ENCODE results near the gene AP3D1.

Gene AP3D1

GRCh38 chr19:2059422-2060201 lies 91.8 kb downstream of the AP3D1 start:
- peak; percentile 83 for DNase-seq
- in situ Hi-C loops (cut with HindIII; ENCODE audit: low pct_ligation_motif_present, low pct_unique_long_range_greater_than_20kb, low sequenced_read_pairs) = no loop called here

DNA sequence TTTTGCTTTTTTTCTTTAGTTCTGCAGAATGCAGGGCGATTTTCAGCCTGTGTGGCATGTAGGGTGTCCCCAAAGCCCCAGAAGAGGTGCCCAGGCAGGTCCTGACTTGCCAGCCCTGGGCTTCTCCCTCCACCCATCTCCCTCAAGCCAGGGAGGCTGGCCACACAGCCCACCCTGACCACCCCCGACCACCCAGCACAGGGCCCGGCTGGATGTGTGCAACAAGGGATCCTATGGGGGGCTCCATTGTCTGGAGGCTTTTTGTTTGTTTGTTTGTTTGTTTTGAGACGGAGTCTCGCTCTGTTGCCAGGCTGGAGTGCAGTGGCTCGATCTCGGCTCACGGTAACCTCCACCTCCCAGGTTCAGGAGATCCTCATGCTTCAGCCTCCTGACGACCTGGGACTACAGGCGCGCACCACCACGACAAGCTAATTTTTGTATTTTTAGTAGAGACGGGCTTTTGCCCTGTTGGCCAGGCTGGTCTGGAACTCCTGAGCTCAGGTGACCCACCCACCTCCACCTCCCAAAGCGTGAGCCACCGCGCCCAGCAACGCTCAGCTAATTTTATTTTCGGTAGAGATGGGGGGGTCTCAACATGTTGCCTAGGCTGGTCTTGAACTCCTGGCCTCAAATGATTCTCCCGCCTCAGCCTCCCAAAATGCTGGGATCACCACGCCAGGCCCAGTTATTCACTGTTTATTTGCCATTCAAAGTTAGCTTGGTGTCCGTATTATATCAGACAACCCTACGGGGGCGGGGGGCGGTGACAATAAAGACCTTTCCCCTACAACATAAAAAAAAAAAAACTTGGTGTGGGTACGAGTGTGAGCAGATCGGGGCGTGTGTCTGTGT lies 92.6 kb downstream of the AP3D1 start:
- DNase-seq = no peak
- in situ Hi-C loops (cut with HindIII; ENCODE audit: low pct_ligation_motif_present, low pct_unique_long_range_greater_than_20kb, low sequenced_read_pairs) = no loop called here

- no peak for DNase-seq
- in situ Hi-C loops (cut with HindIII; ENCODE audit: low pct_ligation_motif_present, low pct_unique_long_range_greater_than_20kb, low sequenced_read_pairs) = no loop called here
Measured at GRCh38 chr19:2057484-2058469, 93.6 kb downstream of the AP3D1 start.

DNA sequence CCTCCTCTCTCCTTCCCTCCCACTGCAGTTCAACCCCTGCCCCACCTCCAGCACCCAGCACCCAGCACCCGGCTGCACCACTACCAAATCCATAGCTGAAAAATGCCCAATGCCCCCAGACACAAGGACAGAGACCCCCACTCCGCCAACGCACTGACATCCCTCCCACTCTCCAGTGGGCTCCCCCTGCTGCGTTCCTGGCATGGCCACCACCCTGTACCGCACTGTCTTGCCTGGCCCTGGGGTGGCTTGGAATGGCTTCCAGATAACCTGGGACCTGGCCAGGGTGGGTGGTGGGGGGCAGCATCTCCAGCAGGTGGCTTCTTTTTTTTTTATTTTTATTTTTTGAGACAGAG lies 94.6 kb downstream of the AP3D1 start:
- in situ Hi-C loops (cut with HindIII; ENCODE audit: low pct_ligation_motif_present, low pct_unique_long_range_greater_than_20kb, low sequenced_read_pairs) = no loop called here

GRCh38 chr19:2055931-2056836 lies 95.2 kb downstream of the AP3D1 start:
- peak; percentile 62 for DNase-seq
- in situ Hi-C loops (cut with HindIII; ENCODE audit: low pct_ligation_motif_present, low pct_unique_long_range_greater_than_20kb, low sequenced_read_pairs) = no loop called here

More for the DNA sequence above, 94.6 kb downstream of the AP3D1 start:
- DNase-seq = no peak

- in situ Hi-C loops (cut with HindIII; ENCODE audit: low pct_ligation_motif_present, low pct_unique_long_range_greater_than_20kb, low sequenced_read_pairs) = no loop called here
Measured at GRCh38 chr19:2054763-2055162, 96.6 kb downstream of the AP3D1 start.

DNA sequence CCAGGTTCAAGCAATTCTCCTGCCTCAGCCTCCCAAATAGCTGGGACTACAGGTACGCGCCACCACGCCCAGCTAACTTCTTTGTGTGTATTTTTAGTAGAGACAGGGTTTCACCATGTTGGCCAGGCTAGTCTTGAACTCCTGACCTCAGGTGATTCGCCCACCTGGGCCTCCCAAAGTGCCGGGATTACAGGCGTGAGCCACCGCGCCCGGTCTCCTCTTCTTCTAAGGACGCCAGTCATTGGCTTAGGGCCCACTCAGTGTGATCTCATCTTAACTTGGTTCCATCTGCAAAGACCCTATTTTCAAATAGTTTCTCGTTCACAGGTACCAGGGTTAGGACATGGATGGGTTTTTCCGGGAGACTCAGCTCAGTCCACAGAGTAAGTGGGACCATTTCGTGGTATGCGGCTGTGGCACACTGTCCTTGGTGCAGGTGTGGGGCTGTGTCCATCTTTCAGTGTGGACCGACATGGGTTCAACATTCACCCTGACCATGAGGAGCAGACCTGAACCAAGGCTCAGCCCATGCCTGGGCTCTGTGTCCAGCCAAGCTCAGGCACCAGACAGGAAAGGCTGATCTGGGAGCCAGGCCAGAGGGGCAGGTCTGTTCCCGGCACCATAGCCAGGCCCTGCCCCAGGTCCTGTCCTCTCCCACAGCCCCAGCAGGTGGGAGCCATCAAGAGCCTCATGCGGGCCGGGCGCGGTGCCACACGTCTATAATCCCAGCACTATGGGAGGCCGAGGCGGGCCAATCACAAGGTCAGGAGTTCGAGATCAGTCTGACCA lies 97.6 kb downstream of the AP3D1 start:
- no peak for DNase-seq
- in situ Hi-C loops (cut with HindIII; ENCODE audit: low pct_ligation_motif_present, low pct_unique_long_range_greater_than_20kb, low sequenced_read_pairs) = no loop called here

More at GRCh38 chr19:2054763-2055162, 96.6 kb downstream of the AP3D1 start:
- DNase-seq = no peak

DNA sequence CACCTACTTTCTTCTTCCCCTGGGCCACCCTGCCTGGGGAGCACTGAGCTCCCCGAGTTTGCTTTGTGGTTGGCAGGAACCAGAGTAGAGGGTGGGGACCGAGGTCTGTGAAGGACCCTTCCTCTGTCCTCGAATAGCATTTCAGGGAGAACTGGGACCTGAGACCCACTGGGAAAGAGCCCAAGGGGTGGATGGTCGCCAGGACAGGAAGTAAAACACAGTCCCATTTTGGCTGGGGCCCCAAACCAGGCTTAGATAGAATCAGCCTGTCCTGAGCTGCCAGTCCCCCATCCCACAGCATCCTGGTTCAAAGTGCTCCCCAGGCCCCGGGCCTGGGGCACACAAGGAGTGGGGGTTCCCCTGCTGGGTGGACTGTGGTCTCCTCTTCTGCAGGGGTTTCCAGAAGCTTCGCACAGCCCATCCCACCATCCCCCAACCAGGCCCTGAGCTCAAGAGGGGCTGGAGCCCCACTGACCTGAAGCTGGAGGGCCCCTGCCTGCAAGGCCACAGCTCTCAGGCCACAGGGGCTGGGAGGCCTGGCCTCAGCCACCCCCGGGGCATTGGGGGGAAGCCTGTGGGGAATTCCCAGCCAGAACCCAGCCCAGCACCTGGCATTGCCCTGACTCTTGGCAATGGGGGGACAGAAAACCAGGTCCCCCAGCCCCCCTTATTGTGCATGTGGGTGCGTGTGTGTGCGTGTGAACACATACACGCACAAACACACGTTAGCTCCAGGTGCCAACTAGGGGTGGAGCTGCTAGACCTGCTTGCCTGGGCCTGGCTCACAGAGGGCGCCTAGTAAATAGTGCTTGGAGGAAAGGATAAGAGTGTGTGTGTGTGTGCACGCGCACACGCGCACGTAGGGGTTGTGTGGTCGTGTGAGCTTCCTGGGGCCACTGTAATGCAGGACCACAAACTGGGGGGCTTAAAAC lies 99.3 kb downstream of the AP3D1 start:
- DNase-seq = no peak
- in situ Hi-C loops (cut with HindIII; ENCODE audit: low pct_ligation_motif_present, low pct_unique_long_range_greater_than_20kb, low sequenced_read_pairs) = no loop called here

- DNase-seq = peak; percentile 79
- in situ Hi-C loops (cut with HindIII; ENCODE audit: low pct_ligation_motif_present, low pct_unique_long_range_greater_than_20kb, low sequenced_read_pairs) = no loop called here
Measured at GRCh38 chr19:2050991-2051772, 100.2 kb downstream of the AP3D1 start, which contains the start of gene MKNK2. MKNK2 (minus strand) TSS chr19:2051244; CDS start chr19:2050851, 393 bp downstream.
